Chondrocyte (in vitro differentiated cells): Measurements from ENCODE around the gene MYCBPAP. TPM values are rescaled to one million over a fixed set of nuclear protein-coding genes. Genes with fewer than 3 reads are reported as not detected.

ENCODE experiments used
- DNase-seq: peaks from one replicate; pipeline ENCODE4 v3.0.0; 2021; ENCODE audit warnings: mixed read lengths, low spot score
- H3K27ac Mint-ChIP-seq: one replicate; pipeline ENCODE4 v1.8.0; 2021; ENCODE audit warnings: mild to moderate bottlenecking, moderate library complexity, mixed read lengths; ENCODE audit not compliant: unreplicated experiment
- H3K27me3 Mint-ChIP-seq: 2 replicates; pipeline ENCODE4 v1.8.0; 2021; ENCODE audit warnings: low read depth, mixed read lengths
- H3K36me3 Mint-ChIP-seq: 2 replicates; pipeline ENCODE4 v1.8.0; 2021; ENCODE audit warnings: low read depth, mixed read lengths
- H3K4me1 Mint-ChIP-seq: 2 replicates; pipeline ENCODE4 v1.8.0; 2021; ENCODE audit warnings: low read depth, mild to moderate bottlenecking, mixed read lengths
- H3K4me3 Mint-ChIP-seq: one replicate; pipeline ENCODE4 v1.8.0; 2021; ENCODE audit warnings: mild to moderate bottlenecking, moderate library complexity, mixed read lengths; ENCODE audit not compliant: unreplicated experiment
- H3K9me3 Mint-ChIP-seq: 2 replicates; pipeline ENCODE4 v1.8.0; 2021; ENCODE audit warnings: low read depth, mixed read lengths
- CTCF ChIP-seq: fragments of 200-600 bp; sonication (generic); IDR thresholded peaks from 2 replicates; pipeline ENCODE4 v1.5.0; 2021; ENCODE audit warnings: antibody characterized with exemption, mild to moderate bottlenecking, moderate library complexity
- total RNA-seq: library from RNA; stranded (reverse); gene quantifications from 3 replicates; pipeline ENCODE4 v1.2.1, GENCODE V29; 2021

Gene MYCBPAP
- total RNA-seq, 1 donor from 2014 or later: 0.99 TPM

GRCh38 chr17:50461550-50462132 lies 46.6 kb upstream of the MYCBPAP start:
- Mint-ChIP-seq H3K4me1 (no peaks in the 10 kb centered on the region), H3K27ac (no peak overlapping the region), H3K36me3 (peaks cover 2% of the 10 kb centered on the region), H3K9me3 (no peaks in the 10 kb centered on the region), H3K4me3 (no peak overlapping the region), H3K27me3 (no peaks in the 10 kb centered on the region)
- TF ChIP-seq CTCF: no peak
- no peak for DNase-seq

GRCh38 chr17:50462446-50462845 lies 45.8 kb upstream of the MYCBPAP start:
- no peaks in the 10 kb centered on the region for H3K27me3 Mint-ChIP-seq
- TF ChIP-seq CTCF: no peak
- no peak overlapping the region for H3K27ac Mint-ChIP-seq
- H3K4me3 Mint-ChIP-seq: no peak overlapping the region
- no peak for DNase-seq
- no peaks in the 10 kb centered on the region for H3K9me3 Mint-ChIP-seq
- H3K36me3 Mint-ChIP-seq: peaks cover 2% of the 10 kb centered on the region
- H3K4me1 Mint-ChIP-seq: no peaks in the 10 kb centered on the region

- peaks cover 2% of the 10 kb centered on the region for H3K36me3 Mint-ChIP-seq
- no peak for DNase-seq
These were observed 44.1 kb upstream of the MYCBPAP start for GRCh38 chr17:50464121-50464520.

GRCh38 chr17:50464736-50465135 lies 43.5 kb upstream of the MYCBPAP start:
- DNase-seq: no peak

More at GRCh38 chr17:50464121-50464520, 44.1 kb upstream of the MYCBPAP start:
- TF ChIP-seq CTCF: no peak
- no peak overlapping the region for H3K27ac Mint-ChIP-seq
- H3K9me3 Mint-ChIP-seq: no peaks in the 10 kb centered on the region
- peaks cover 3% of the 10 kb centered on the region for H3K4me1 Mint-ChIP-seq
- peaks cover 2% of the 10 kb centered on the region for H3K27me3 Mint-ChIP-seq
- no peak overlapping the region for H3K4me3 Mint-ChIP-seq

GRCh38 chr17:50465171-50465570 lies 43.1 kb upstream of the MYCBPAP start:
- no peak for TF ChIP-seq CTCF
- peaks cover 3% of the 10 kb centered on the region for H3K4me1 Mint-ChIP-seq
- peaks cover 2% of the 10 kb centered on the region for H3K36me3 Mint-ChIP-seq
- H3K9me3 Mint-ChIP-seq: no peaks in the 10 kb centered on the region
- no peak overlapping the region for H3K27ac Mint-ChIP-seq
- no peak overlapping the region for H3K4me3 Mint-ChIP-seq
- peaks cover 2% of the 10 kb centered on the region for H3K27me3 Mint-ChIP-seq
- DNase-seq: no peak

More at GRCh38 chr17:50464736-50465135, 43.5 kb upstream of the MYCBPAP start:
- Mint-ChIP-seq H3K27me3 (peaks cover 2% of the 10 kb centered on the region), H3K4me3 (no peak overlapping the region), H3K9me3 (no peaks in the 10 kb centered on the region), H3K4me1 (peaks cover 3% of the 10 kb centered on the region), H3K36me3 (peaks cover 2% of the 10 kb centered on the region), H3K27ac (no peak overlapping the region)
- no peak for TF ChIP-seq CTCF
